Activated naive CD8-positive, alpha-beta T cell treated with anti-CD3 and anti-CD28 coated beads for 36 hours (primary cell): ENCODE data around the gene B3GAT1. TPM values are rescaled to one million over a fixed set of nuclear protein-coding genes. Genes with fewer than 3 reads are reported as not detected.
"Not testable (repeated sequence)": the region's sequence is repeated elsewhere in the genome, so short reads cannot be mapped to it uniquely, and the experiment has no call there.

Experiments
- DNase-seq: peaks from one replicate; pipeline ENCODE4 v3.0.0; 2021
- H3K27ac Mint-ChIP-seq: one replicate; pipeline ENCODE4 v1.8.0; 2022; ENCODE audit warnings: mild to moderate bottlenecking, moderate library complexity, mixed read lengths
- H3K27me3 Mint-ChIP-seq: one replicate; pipeline ENCODE4 v1.8.0; 2022; ENCODE audit warnings: mild to moderate bottlenecking, mixed read lengths
- H3K36me3 Mint-ChIP-seq: one replicate; pipeline ENCODE4 v1.8.0; 2021; ENCODE audit warnings: mild to moderate bottlenecking, mixed read lengths
- H3K4me1 Mint-ChIP-seq: one replicate; pipeline ENCODE4 v1.8.0; 2021; ENCODE audit warnings: mixed read lengths
- H3K4me3 Mint-ChIP-seq: one replicate; pipeline ENCODE4 v1.8.0; 2022; ENCODE audit warnings: mild to moderate bottlenecking, moderate library complexity, mixed read lengths
- H3K9me3 Mint-ChIP-seq: one replicate; pipeline ENCODE4 v1.8.0; 2022; ENCODE audit warnings: mixed read lengths
- total RNA-seq, 2 experiments: library from RNA; stranded (reverse); gene quantifications; one replicate each; pipeline ENCODE4 v1.2.3, GENCODE V29; 2021

The B3GAT1 gene
- total RNA-seq, 2 experiments from 2014 or later: 0.04 TPM; not detected in 1

GRCh38 chr11:134355656-134356055 is 56.4 kb downstream of the B3GAT1 start:
- Mint-ChIP-seq H3K4me3 (no peak overlapping the region), H3K36me3 (peaks cover 14% of the 10 kb centered on the region), H3K27ac (no peak overlapping the region), H3K4me1 (peaks cover 7% of the 10 kb centered on the region), H3K9me3 (peaks cover 4% of the 10 kb centered on the region), H3K27me3 (peaks cover 5% of the 10 kb centered on the region)
- no peak for DNase-seq

GRCh38 chr11:134355136-134355535 is 56.9 kb downstream of the B3GAT1 start:
- peaks cover 4% of the 10 kb centered on the region for H3K9me3 Mint-ChIP-seq
- peaks cover 14% of the 10 kb centered on the region for H3K36me3 Mint-ChIP-seq
- no peak overlapping the region for H3K27ac Mint-ChIP-seq
- no peak for DNase-seq
- no peak overlapping the region for H3K4me3 Mint-ChIP-seq
- peaks cover 6% of the 10 kb centered on the region for H3K4me1 Mint-ChIP-seq
- H3K27me3 Mint-ChIP-seq: peaks cover 3% of the 10 kb centered on the region

- Mint-ChIP-seq H3K9me3 (peaks cover 4% of the 10 kb centered on the region), H3K27ac (no peak overlapping the region), H3K4me3 (no peak overlapping the region), H3K4me1 (peaks cover 4% of the 10 kb centered on the region), H3K27me3 (no peaks in the 10 kb centered on the region), H3K36me3 (peaks cover 9% of the 10 kb centered on the region)
- no peak for DNase-seq
Measured at GRCh38 chr11:134352111-134352510, 59.9 kb downstream of the B3GAT1 start.

- no peak for DNase-seq
- Mint-ChIP-seq H3K4me3 (no peak overlapping the region), H3K4me1 (peaks cover 4% of the 10 kb centered on the region), H3K27ac (no peak overlapping the region), H3K27me3 (no peaks in the 10 kb centered on the region), H3K9me3 (peaks cover 4% of the 10 kb centered on the region), H3K36me3 (peaks cover 7% of the 10 kb centered on the region)
Measured at GRCh38 chr11:134350381-134350780, 61.7 kb downstream of the B3GAT1 start.

- no peak overlapping the region for H3K27ac Mint-ChIP-seq
- peaks cover 4% of the 10 kb centered on the region for H3K4me1 Mint-ChIP-seq
Measured at GRCh38 chr11:134349802-134350355, 62.2 kb downstream of the B3GAT1 start.

GRCh38 chr11:134349109-134349801 is 62.8 kb downstream of the B3GAT1 start:
- no peaks in the 10 kb centered on the region for H3K27me3 Mint-ChIP-seq
- DNase-seq: no peak
- no peak overlapping the region for H3K4me3 Mint-ChIP-seq
- peaks cover 2% of the 10 kb centered on the region for H3K36me3 Mint-ChIP-seq
- H3K27ac Mint-ChIP-seq: no peak overlapping the region
- H3K9me3 Mint-ChIP-seq: peaks cover 4% of the 10 kb centered on the region
- H3K4me1 Mint-ChIP-seq: peaks cover 4% of the 10 kb centered on the region

More at GRCh38 chr11:134349802-134350355, 62.2 kb downstream of the B3GAT1 start:
- Mint-ChIP-seq H3K4me3 (no peak overlapping the region), H3K36me3 (peaks cover 4% of the 10 kb centered on the region), H3K9me3 (peaks cover 4% of the 10 kb centered on the region), H3K27me3 (no peaks in the 10 kb centered on the region)
- DNase-seq: no peak

GRCh38 chr11:134347441-134347840 is 64.6 kb downstream of the B3GAT1 start:
- Mint-ChIP-seq H3K4me1 (peaks cover 4% of the 10 kb centered on the region), H3K9me3 (no peaks in the 10 kb centered on the region), H3K36me3 (no peaks in the 10 kb centered on the region), H3K4me3 (no peak overlapping the region), H3K27me3 (no peaks in the 10 kb centered on the region), H3K27ac (no peak overlapping the region)
- no peak for DNase-seq

- Mint-ChIP-seq H3K4me1 (peaks cover 4% of the 10 kb centered on the region), H3K27me3 (no peaks in the 10 kb centered on the region), H3K36me3 (no peaks in the 10 kb centered on the region), H3K9me3 (no peaks in the 10 kb centered on the region), H3K4me3 (no peak overlapping the region), H3K27ac (no peak overlapping the region)
- DNase-seq: no peak
Measured at GRCh38 chr11:134346976-134347350, 65.1 kb downstream of the B3GAT1 start.

- no peak for DNase-seq
- Mint-ChIP-seq H3K9me3 (no peaks in the 10 kb centered on the region), H3K36me3 (no peaks in the 10 kb centered on the region), H3K4me1 (peaks cover 4% of the 10 kb centered on the region), H3K4me3 (no peak overlapping the region), H3K27me3 (no peaks in the 10 kb centered on the region), H3K27ac (no peak overlapping the region)
Measured at GRCh38 chr11:134346101-134346975, 65.7 kb downstream of the B3GAT1 start.

- no peaks in the 10 kb centered on the region for H3K27me3 Mint-ChIP-seq
- no peaks in the 10 kb centered on the region for H3K36me3 Mint-ChIP-seq
- no peak overlapping the region for H3K27ac Mint-ChIP-seq
- no peak overlapping the region for H3K4me3 Mint-ChIP-seq
- no peaks in the 10 kb centered on the region for H3K9me3 Mint-ChIP-seq
- DNase-seq: no peak
- peaks cover 4% of the 10 kb centered on the region for H3K4me1 Mint-ChIP-seq
Measured at GRCh38 chr11:134345237-134345550, 66.8 kb downstream of the B3GAT1 start.

GRCh38 chr11:134344497-134345236 is 67.4 kb downstream of the B3GAT1 start:
- not testable (repeated sequence) for H3K27me3 Mint-ChIP-seq, H3K9me3 Mint-ChIP-seq, DNase-seq, H3K4me3 Mint-ChIP-seq, H3K36me3 Mint-ChIP-seq, H3K4me1 Mint-ChIP-seq, H3K27ac Mint-ChIP-seq

- no peak overlapping the region for H3K4me3 Mint-ChIP-seq
- no peaks in the 10 kb centered on the region for H3K4me1 Mint-ChIP-seq
- no peak overlapping the region for H3K27ac Mint-ChIP-seq
- DNase-seq: no peak
- H3K9me3 Mint-ChIP-seq: no peaks in the 10 kb centered on the region
- no peaks in the 10 kb centered on the region for H3K27me3 Mint-ChIP-seq
- H3K36me3 Mint-ChIP-seq: no peaks in the 10 kb centered on the region
Measured at GRCh38 chr11:134343646-134344045, 68.4 kb downstream of the B3GAT1 start.

GRCh38 chr11:134342572-134343340 is 69.3 kb downstream of the B3GAT1 start:
- no peaks in the 10 kb centered on the region for H3K9me3 Mint-ChIP-seq
- no peaks in the 10 kb centered on the region for H3K27me3 Mint-ChIP-seq
- DNase-seq: no peak
- H3K4me1 Mint-ChIP-seq: no peaks in the 10 kb centered on the region
- H3K27ac Mint-ChIP-seq: no peak overlapping the region
- H3K36me3 Mint-ChIP-seq: no peaks in the 10 kb centered on the region
- no peak overlapping the region for H3K4me3 Mint-ChIP-seq

- Mint-ChIP-seq H3K9me3 (no peaks in the 10 kb centered on the region), H3K27ac (no peak overlapping the region), H3K4me1 (no peaks in the 10 kb centered on the region), H3K36me3 (no peaks in the 10 kb centered on the region), H3K4me3 (no peak overlapping the region), H3K27me3 (no peaks in the 10 kb centered on the region)
- DNase-seq: no peak
Measured at GRCh38 chr11:134341805-134342571, 70.1 kb downstream of the B3GAT1 start.
